Neutrophil (primary cell): ENCODE results near the gene REPS2.

ENCODE experiments used
- H3K27ac ChIP-seq: fragments of 200-600 bp; sonication (generic); 2 replicates; pipeline ENCODE4 v1.5.1; 2016; ENCODE audit warnings: mild to moderate bottlenecking, moderate library complexity
- H3K27me3 ChIP-seq: fragments of 200-600 bp; sonication (generic); 2 replicates; pipeline ENCODE4 v1.6.0; 2016; ENCODE audit warnings: mild to moderate bottlenecking
- H3K36me3 ChIP-seq: fragments of 200-600 bp; sonication (generic); 2 replicates; pipeline ENCODE4 v1.5.1; 2017
- H3K4me1 ChIP-seq, 2 experiments: fragments of 200-600 bp in 1 of 2; sonication (generic) in 1 of 2; 1 replicate in 1 of 2; 2 replicates in 1 of 2; pipeline versions ENCODE4 v1.5.1 to v1.6.1; 2013 to 2016; ENCODE audit warnings: low read depth in 1 of 2, low read length in 1 of 2, mild to moderate bottlenecking in 1 of 2, moderate library complexity in 1 of 2; ENCODE audit not compliant: control insufficient read depth in 1 of 2, insufficient read depth in 1 of 2
- H3K4me3 ChIP-seq, 2 experiments: fragments of 200-600 bp in 1 of 2; sonication (generic) in 1 of 2; 1 replicate in 1 of 2; 2 replicates in 1 of 2; pipeline ENCODE4 v1.5.1; 2013 to 2016; ENCODE audit warnings: low read depth in 1 of 2, low read length in 1 of 2, mild to moderate bottlenecking in 1 of 2, moderate library complexity in 1 of 2
- H3K9me3 ChIP-seq: fragments of 200-600 bp; sonication (generic); 2 replicates; pipeline ENCODE4 v1.5.1; 2016
- CTCF ChIP-seq: fragments of 200-600 bp; sonication (generic); IDR thresholded peaks from 2 replicates; pipeline ENCODE4 v1.5.1; 2016; ENCODE audit warnings: antibody characterized with exemption

REPS2 gene

GRCh38 chrX:17035111-17035510, 88.7 kb downstream of the REPS2 start:
- no peak overlapping the region for H3K4me3 ChIP-seq
- peaks cover 76% of the 10 kb centered on the region for H3K36me3 ChIP-seq
- no peaks in the 10 kb centered on the region for H3K27me3 ChIP-seq
- no peak for TF ChIP-seq CTCF
- H3K4me1 ChIP-seq = peaks cover 14 to 23% of the 10 kb centered on the region in 2 experiments
- H3K27ac ChIP-seq = no peak overlapping the region
- H3K9me3 ChIP-seq = no peaks in the 10 kb centered on the region

GRCh38 chrX:17036171-17036961, 89.9 kb downstream of the REPS2 start:
- no peak overlapping the region for H3K27ac ChIP-seq
- no peak overlapping the region for H3K4me3 ChIP-seq
- TF ChIP-seq CTCF = no peak
- no peaks in the 10 kb centered on the region for H3K27me3 ChIP-seq
- H3K36me3 ChIP-seq = peaks cover 69% of the 10 kb centered on the region
- H3K9me3 ChIP-seq = no peaks in the 10 kb centered on the region
- H3K4me1 ChIP-seq = peaks cover 8 to 16% of the 10 kb centered on the region in 2 experiments

GRCh38 chrX:17038277-17038676, 91.8 kb downstream of the REPS2 start:
- no peak overlapping the region for H3K4me3 ChIP-seq
- peaks cover 16 to 28% of the 10 kb centered on the region in 2 experiments for H3K4me1 ChIP-seq
- no peak overlapping the region for H3K27ac ChIP-seq
- H3K9me3 ChIP-seq = no peaks in the 10 kb centered on the region
- H3K36me3 ChIP-seq = peaks cover 64% of the 10 kb centered on the region
- no peak for TF ChIP-seq CTCF
- H3K27me3 ChIP-seq = no peaks in the 10 kb centered on the region

- no peak overlapping the region for H3K4me3 ChIP-seq
- H3K27ac ChIP-seq = no peak overlapping the region
- peaks cover 63% of the 10 kb centered on the region for H3K36me3 ChIP-seq
- H3K4me1 ChIP-seq = peaks cover 16 to 28% of the 10 kb centered on the region in 2 experiments
- H3K27me3 ChIP-seq = no peaks in the 10 kb centered on the region
- TF ChIP-seq CTCF = no peak
- no peaks in the 10 kb centered on the region for H3K9me3 ChIP-seq
These were observed 92.3 kb downstream of the REPS2 start for GRCh38 chrX:17038681-17039161.

- peaks cover 66% of the 10 kb centered on the region for H3K36me3 ChIP-seq
- peaks cover 16 to 28% of the 10 kb centered on the region in 2 experiments for H3K4me1 ChIP-seq
- no peak overlapping the region for H3K27ac ChIP-seq
- H3K4me3 ChIP-seq = no peak overlapping the region
- TF ChIP-seq CTCF = no peak
- no peaks in the 10 kb centered on the region for H3K9me3 ChIP-seq
- H3K27me3 ChIP-seq = no peaks in the 10 kb centered on the region
These were observed 93.4 kb downstream of the REPS2 start for GRCh38 chrX:17039826-17040225.
